Nephron progenitor cell (in vitro differentiated cells): ENCODE data around the gene JAG2.
A peak's percentile ranks its signal among the peaks of the same experiment; 100 is the strongest.

Experiments used
- DNase-seq: peaks from one replicate; pipeline ENCODE4 v3.0.0; 2021
- H3K27ac Mint-ChIP-seq: 2 replicates; pipeline ENCODE4 v1.8.0; 2021; ENCODE audit warnings: mild to moderate bottlenecking, moderate library complexity, mixed read lengths
- H3K27me3 Mint-ChIP-seq: 2 replicates; pipeline ENCODE4 v1.8.0; 2021; ENCODE audit warnings: mild to moderate bottlenecking, low read depth, mixed read lengths; ENCODE audit not compliant: poor library complexity
- H3K36me3 Mint-ChIP-seq: 2 replicates; pipeline ENCODE4 v1.8.0; 2021; ENCODE audit warnings: low read depth, mixed read lengths
- H3K4me1 Mint-ChIP-seq: 2 replicates; pipeline ENCODE4 v1.8.0; 2021; ENCODE audit warnings: mixed read lengths
- H3K4me3 Mint-ChIP-seq: 2 replicates; pipeline ENCODE4 v1.8.0; 2021; ENCODE audit warnings: mild to moderate bottlenecking, moderate library complexity, mixed read lengths
- H3K9me3 Mint-ChIP-seq: 2 replicates; pipeline ENCODE4 v1.8.0; 2021; ENCODE audit warnings: mild to moderate bottlenecking, moderate library complexity, mixed read lengths
- TF ChIP-seq, protein P1 (sequence below): fragments of 200-600 bp; sonication (generic); IDR thresholded peaks from 2 replicates; pipeline ENCODE4 v1.5.0; 2021; ENCODE audit warnings: antibody characterized with exemption

The JAG2 gene

DNA sequence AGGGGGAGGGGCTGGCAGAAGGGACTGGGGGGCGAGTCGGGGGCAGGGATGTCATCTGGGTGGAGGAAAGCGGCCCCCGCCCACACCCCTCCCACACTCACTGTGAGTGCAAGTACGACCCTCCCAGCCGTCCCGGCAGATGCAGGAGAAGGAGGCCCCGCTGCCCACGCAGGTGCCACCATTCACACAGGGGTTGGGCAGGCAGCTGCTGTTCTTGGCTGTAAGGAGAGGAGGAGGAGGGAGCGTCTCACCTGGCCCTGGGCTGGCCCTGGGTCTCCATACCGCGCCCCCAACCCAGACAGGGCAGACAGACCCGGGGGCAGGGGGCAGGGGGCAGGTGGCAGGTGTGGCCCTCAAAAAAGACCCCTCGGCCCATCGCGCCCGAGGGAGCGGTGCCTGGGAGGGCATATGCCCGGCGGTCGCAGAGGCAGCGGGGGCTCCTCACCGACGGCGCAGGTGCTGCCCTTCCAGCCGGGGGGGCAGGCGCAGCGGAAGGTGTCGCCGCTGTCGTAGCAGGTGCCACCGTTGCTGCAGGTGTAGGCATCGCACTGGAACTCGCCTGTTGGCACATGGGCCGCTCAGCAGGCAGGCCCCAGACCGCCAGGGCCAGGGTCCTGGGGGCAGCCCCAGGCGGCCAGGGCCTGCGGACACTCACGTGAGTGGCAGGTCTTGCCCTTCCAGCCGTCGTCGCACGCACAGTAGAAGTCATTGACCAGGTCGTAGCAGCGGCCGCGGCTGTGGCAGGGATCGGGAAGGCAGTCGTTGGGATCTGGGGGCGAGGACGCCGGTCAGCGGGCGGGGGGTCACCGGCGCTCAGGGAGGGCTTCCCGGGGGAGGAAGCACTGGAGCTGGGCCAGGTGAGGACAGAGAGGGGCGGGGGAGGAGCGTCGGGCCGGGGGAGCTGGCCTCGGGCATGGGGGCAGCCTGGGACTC lies 20.6 kb downstream of the JAG2 start:
- DNase-seq: peak; percentile 6
- H3K4me3 Mint-ChIP-seq: no peak overlapping the region
- H3K27ac Mint-ChIP-seq: no peak overlapping the region
- TF ChIP-seq, protein P1, sequence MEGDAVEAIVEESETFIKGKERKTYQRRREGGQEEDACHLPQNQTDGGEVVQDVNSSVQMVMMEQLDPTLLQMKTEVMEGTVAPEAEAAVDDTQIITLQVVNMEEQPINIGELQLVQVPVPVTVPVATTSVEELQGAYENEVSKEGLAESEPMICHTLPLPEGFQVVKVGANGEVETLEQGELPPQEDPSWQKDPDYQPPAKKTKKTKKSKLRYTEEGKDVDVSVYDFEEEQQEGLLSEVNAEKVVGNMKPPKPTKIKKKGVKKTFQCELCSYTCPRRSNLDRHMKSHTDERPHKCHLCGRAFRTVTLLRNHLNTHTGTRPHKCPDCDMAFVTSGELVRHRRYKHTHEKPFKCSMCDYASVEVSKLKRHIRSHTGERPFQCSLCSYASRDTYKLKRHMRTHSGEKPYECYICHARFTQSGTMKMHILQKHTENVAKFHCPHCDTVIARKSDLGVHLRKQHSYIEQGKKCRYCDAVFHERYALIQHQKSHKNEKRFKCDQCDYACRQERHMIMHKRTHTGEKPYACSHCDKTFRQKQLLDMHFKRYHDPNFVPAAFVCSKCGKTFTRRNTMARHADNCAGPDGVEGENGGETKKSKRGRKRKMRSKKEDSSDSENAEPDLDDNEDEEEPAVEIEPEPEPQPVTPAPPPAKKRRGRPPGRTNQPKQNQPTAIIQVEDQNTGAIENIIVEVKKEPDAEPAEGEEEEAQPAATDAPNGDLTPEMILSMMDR: no peak
- no peaks in the 10 kb centered on the region for H3K9me3 Mint-ChIP-seq
- H3K27me3 Mint-ChIP-seq: no peaks in the 10 kb centered on the region
- no peaks in the 10 kb centered on the region for H3K4me1 Mint-ChIP-seq
- no peaks in the 10 kb centered on the region for H3K36me3 Mint-ChIP-seq

DNA sequence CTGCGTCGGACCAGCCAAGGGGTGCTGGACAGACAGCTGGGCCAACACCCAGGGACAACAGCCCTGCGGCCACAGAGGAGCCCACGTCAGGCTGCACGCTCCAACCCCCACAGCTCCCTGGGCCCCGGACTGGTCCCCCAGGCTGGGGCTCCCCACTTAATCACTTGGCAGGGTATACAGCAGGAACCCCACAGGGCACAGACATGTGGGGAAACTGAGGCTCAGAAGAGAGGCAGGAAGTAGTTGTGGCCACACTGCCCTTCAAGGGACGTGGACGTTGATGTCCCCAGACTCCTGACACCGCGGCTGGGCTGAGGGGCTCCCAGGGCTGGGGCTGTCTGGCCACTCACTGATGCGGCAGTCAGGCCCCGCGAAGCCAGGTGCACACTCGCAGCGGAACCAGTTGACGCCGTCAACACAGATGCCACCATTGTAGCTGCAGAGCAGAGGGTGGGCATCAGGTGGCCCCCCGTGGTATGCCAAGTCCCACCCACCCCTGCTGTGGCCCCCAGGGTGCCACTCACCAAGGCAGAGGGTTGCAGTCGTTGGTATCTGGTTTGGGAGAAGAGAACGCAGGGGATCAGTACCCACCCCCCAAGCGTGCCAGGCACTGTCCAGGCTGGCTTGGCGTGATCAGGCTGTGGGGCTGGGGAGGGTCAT lies 21.5 kb downstream of the JAG2 start:
- Mint-ChIP-seq H3K4me3 (no peak overlapping the region), H3K36me3 (peaks cover 4% of the 10 kb centered on the region), H3K4me1 (no peaks in the 10 kb centered on the region), H3K27ac (no peak overlapping the region), H3K27me3 (no peaks in the 10 kb centered on the region), H3K9me3 (peaks cover 4% of the 10 kb centered on the region)
- TF ChIP-seq, protein P1: no peak
- no peak for DNase-seq

- TF ChIP-seq, protein P1: no peak
- peaks cover 8% of the 10 kb centered on the region for H3K9me3 Mint-ChIP-seq
- H3K27me3 Mint-ChIP-seq: no peaks in the 10 kb centered on the region
- H3K36me3 Mint-ChIP-seq: peaks cover 5% of the 10 kb centered on the region
- H3K27ac Mint-ChIP-seq: no peak overlapping the region
- no peaks in the 10 kb centered on the region for H3K4me1 Mint-ChIP-seq
- DNase-seq: peak; percentile 4
- no peak overlapping the region for H3K4me3 Mint-ChIP-seq
These were observed 22.2 kb downstream of the JAG2 start for GRCh38 chr14:105146181-105146975.

DNA sequence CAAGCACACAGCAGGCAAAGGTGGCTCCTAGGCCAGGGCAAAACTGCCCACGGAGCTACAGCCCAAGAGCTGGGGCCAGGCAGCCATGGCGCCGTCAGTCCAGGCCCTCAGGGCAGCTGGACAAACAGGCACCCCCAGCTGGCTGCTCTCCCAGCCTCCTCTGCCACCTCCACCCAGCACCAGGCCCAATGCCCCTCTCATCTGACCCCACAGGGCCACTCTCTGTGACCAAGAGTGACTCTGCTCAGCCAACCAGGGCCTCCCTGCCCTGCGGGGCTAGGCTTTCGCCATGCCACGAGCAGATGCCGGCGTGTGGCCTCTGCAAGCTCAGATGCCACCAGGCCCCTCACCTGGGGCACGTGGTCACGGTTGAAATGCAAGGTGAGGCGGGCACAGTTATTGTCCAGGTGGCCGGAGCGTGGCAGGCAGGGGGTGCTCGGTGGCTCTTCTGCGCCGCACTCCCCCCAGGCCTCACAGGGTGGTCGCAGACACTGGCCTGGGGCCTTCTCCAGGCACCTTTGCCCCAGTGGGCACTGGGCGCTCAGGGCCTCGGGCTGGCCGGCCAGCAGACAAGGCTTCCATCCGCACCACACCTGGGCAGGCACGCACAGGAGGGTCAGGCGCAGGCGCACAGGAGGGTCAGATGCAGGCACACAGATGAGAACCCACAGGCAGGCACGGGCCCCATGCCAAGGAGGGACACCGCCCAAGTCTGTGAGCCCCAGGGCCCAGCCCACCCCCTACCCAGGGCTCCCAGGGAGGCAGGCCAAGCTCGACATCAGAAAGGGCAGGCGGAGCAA lies 23.0 kb downstream of the JAG2 start:
- peaks cover 11% of the 10 kb centered on the region for H3K36me3 Mint-ChIP-seq
- peaks cover 14% of the 10 kb centered on the region for H3K9me3 Mint-ChIP-seq
- no peaks in the 10 kb centered on the region for H3K4me1 Mint-ChIP-seq
- DNase-seq: no peak
- H3K27ac Mint-ChIP-seq: no peak overlapping the region
- TF ChIP-seq, protein P1: no peak
- H3K27me3 Mint-ChIP-seq: no peaks in the 10 kb centered on the region
- H3K4me3 Mint-ChIP-seq: no peak overlapping the region

DNA sequence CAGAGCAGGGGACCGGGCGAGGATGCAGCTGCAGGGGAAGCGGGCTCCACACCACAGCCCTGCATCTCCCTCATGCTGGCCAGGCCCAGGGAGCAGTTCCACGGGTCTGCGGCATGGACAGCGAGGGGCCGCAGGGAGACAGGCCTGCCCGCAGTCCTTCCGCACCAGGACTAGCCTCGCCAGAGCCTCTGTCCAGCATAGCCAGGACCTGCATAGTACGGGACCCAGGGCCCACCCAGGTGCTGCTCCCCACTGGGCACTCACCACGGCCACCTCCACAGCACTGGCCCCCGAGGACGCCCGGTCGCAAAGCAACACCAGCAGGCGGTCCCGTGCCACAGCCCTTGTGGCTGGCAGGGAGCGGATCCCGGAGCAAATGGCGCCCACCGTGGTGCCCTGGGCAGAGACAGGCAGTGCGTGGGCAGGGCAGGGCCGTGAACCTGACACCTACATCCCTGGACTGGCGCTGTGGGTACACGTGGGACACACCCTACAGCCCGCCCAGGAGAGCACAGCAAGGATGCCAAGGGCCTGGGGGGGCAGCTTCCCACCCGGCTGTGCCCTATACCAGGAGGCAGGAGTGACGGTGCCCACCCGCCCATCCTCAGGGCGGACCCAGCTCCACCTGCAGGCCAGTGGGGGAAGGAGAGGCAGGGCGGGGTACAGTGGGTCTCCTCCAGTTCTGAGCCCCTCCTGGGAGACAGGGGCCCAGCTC lies 23.8 kb downstream of the JAG2 start:
- Mint-ChIP-seq H3K27ac (no peak overlapping the region), H3K9me3 (peaks cover 20% of the 10 kb centered on the region), H3K4me1 (no peaks in the 10 kb centered on the region), H3K4me3 (no peak overlapping the region), H3K36me3 (peaks cover 11% of the 10 kb centered on the region), H3K27me3 (no peaks in the 10 kb centered on the region)
- TF ChIP-seq, protein P1: no peak
- DNase-seq: no peak
